HepG2 (cell line): Measurements from ENCODE around the gene NES. TPM values are rescaled to one million over a fixed set of nuclear protein-coding genes. Genes with fewer than 3 reads are reported as not detected.

Experiments used
- CREM ChIP-seq, 2 experiments: sonication (generic) in 1 of 2; formaldehyde crosslinking in 1 of 2; IDR thresholded peaks; 2 replicates each; pipeline versions ENCODE4 v1.4.0 to v1.6.1; 2016 to 2020; ENCODE audit warnings: antibody characterized with exemption in 1 of 2, mild to moderate bottlenecking in 1 of 2, missing genetic modification reagents in 1 of 2
- EEA1 ChIP-seq: sonication (generic); formaldehyde crosslinking; IDR thresholded peaks from 2 replicates; pipeline ENCODE4 v1.5.1; 2020; ENCODE audit warnings: mild to moderate bottlenecking, missing genetic modification reagents, borderline replicate concordance
- FOXA3 ChIP-seq: IDR thresholded peaks from 2 replicates; pipeline ENCODE4 v1.6.1; 2016; ENCODE audit warnings: missing genetic modification reagents, missing compliant biosample characterization
- MIER3 ChIP-seq: IDR thresholded peaks from 2 replicates; pipeline ENCODE4 v1.6.1; 2016; ENCODE audit warnings: missing compliant biosample characterization, borderline replicate concordance
- NFKB2 ChIP-seq: sonication (generic); formaldehyde crosslinking; IDR thresholded peaks from 2 replicates; pipeline ENCODE4 v1.4.0; 2020; ENCODE audit warnings: missing genetic modification reagents, borderline replicate concordance
- PITX1 ChIP-seq: sonication (generic); formaldehyde crosslinking; IDR thresholded peaks from 2 replicates; pipeline ENCODE4 v1.5.1; 2020; ENCODE audit warnings: mild to moderate bottlenecking, missing genetic modification reagents
- RARG ChIP-seq: sonication (generic); formaldehyde crosslinking; IDR thresholded peaks from 2 replicates; pipeline ENCODE4 v1.4.0; 2020; ENCODE audit warnings: low read depth, mild to moderate bottlenecking, missing genetic modification reagents
- SNAPC2 ChIP-seq: sonication (generic); formaldehyde crosslinking; IDR thresholded peaks from 2 replicates; pipeline ENCODE4 v1.8.1; 2022; ENCODE audit warnings: mild to moderate bottlenecking, missing genetic modification reagents
- WIZ ChIP-seq: sonication (generic); formaldehyde crosslinking; IDR thresholded peaks from 2 replicates; pipeline ENCODE4 v1.5.1; 2020; ENCODE audit warnings: mild to moderate bottlenecking, missing genetic modification reagents
- ZBTB7A ChIP-seq: sonication (generic); formaldehyde crosslinking; IDR thresholded peaks from 2 replicates; pipeline ENCODE4 v1.8.0; 2022; ENCODE audit warnings: mild to moderate bottlenecking, missing genetic modification reagents
- ZNF33B ChIP-seq: sonication (generic); formaldehyde crosslinking; IDR thresholded peaks from 2 replicates; pipeline ENCODE4 v1.5.1; 2020; ENCODE audit warnings: mild to moderate bottlenecking, missing genetic modification reagents
- ZNF703 ChIP-seq: sonication (generic); formaldehyde crosslinking; IDR thresholded peaks from 2 replicates; pipeline ENCODE4 v1.5.1; 2020; ENCODE audit warnings: missing genetic modification reagents, mild to moderate bottlenecking, moderate library complexity, borderline replicate concordance
- ZNF75D ChIP-seq: sonication (generic); formaldehyde crosslinking; IDR thresholded peaks from 2 replicates; pipeline ENCODE4 v1.8.1; 2023; ENCODE audit warnings: missing genetic modification reagents, mild to moderate bottlenecking, borderline replicate concordance
- polyA plus RNA-seq, 8 experiments: library from polyadenylated mRNA; depleted of rRNA in 3 of 8; stranded (reverse) in 7 of 8; unstranded in 1 of 8; fragments of >200 nt; fragmentation: Illumina TruSeq in 4 of 8; extraction: Trizol in 4 of 8; gene quantifications; 2 replicates each; pipeline versions ENCODE4 v1.2.1 to v1.2.3, GENCODE V29; 2011 to 2016; ENCODE audit warnings: low read depth in 4 of 8, missing spikeins in 1 of 8, mixed read lengths in 1 of 8; ENCODE audit not compliant: insufficient read depth in 1 of 8
- total RNA-seq, 5 experiments: library from RNA; depleted of rRNA; stranded (reverse); fragments of >200 nt; fragmentation: Illumina TruSeq; extraction: Trizol; gene quantifications; 2 replicates each; pipeline ENCODE4 v1.2.3, GENCODE V29; 2016; ENCODE audit warnings: low read depth in 1 of 5
- TF ChIP-seq, protein P1 (sequence below): sonication (generic); formaldehyde crosslinking; IDR thresholded peaks from 2 replicates; pipeline ENCODE4 v1.4.0; 2020; ENCODE audit warnings: mild to moderate bottlenecking, missing genetic modification reagents
- TF ChIP-seq, protein P2 (sequence below): IDR thresholded peaks from 2 replicates; pipeline ENCODE4 v1.6.1; 2012; ENCODE audit warnings: inconsistent platforms
- TF ChIP-seq, protein P3 (sequence below): sonication (generic); formaldehyde crosslinking; IDR thresholded peaks from 2 replicates; pipeline ENCODE4 v1.4.0; 2020; ENCODE audit warnings: missing genetic modification reagents
- TF ChIP-seq, protein P4 (sequence below): sonication (generic); formaldehyde crosslinking; IDR thresholded peaks from 2 replicates; pipeline ENCODE4 v1.4.0; 2020; ENCODE audit warnings: missing genetic modification reagents, borderline replicate concordance
- TF ChIP-seq, protein P5 (sequence below): sonication (generic); formaldehyde crosslinking; IDR thresholded peaks from 2 replicates; pipeline ENCODE4 v1.4.0; 2020; ENCODE audit warnings: missing genetic modification reagents

Gene NES
- total and polyA plus RNA-seq, 2 of the 13 experiments (the other 11 are each of a cell fraction or from before 2014, with no cell fraction given), result 1.7 to 16.6 TPM

DNA sequence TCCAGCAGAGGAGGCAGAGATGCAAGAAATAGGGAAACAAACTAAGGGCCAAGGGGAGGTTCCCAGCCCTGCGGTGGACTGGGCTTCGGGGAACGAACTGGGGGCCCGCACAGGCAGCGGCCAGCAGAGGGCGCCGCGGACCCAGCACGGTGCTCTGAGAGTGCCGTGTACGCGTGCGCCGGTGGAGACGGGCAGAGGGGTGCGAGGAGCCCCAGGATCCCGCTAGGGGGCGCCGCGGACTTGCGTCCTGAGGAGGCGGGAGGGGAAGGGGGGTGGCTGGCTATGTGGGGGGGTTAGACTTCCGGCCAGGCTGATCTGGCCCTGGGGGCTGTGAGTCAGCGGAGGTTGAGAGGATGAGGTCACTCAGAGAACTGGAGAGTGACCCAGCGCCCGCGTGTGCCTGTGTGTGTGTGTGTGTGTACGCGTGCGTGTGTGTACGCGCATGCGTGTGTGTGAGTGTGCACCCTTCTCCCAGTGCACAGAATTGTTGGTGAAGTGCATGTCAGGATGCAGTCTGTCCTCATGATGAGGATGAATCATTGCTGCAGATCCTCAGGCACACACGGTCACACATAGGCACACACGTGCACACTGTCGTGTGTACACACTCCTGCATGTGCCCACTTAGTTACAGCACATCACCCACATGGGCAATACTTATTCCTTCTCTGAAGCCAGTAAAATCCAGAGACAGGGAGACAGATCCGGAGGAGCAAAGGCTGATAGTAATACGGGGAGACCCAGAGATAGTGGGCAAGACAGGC lies 17.0 kb downstream of the NES start (continued):
- TF ChIP-seq, protein P1, sequence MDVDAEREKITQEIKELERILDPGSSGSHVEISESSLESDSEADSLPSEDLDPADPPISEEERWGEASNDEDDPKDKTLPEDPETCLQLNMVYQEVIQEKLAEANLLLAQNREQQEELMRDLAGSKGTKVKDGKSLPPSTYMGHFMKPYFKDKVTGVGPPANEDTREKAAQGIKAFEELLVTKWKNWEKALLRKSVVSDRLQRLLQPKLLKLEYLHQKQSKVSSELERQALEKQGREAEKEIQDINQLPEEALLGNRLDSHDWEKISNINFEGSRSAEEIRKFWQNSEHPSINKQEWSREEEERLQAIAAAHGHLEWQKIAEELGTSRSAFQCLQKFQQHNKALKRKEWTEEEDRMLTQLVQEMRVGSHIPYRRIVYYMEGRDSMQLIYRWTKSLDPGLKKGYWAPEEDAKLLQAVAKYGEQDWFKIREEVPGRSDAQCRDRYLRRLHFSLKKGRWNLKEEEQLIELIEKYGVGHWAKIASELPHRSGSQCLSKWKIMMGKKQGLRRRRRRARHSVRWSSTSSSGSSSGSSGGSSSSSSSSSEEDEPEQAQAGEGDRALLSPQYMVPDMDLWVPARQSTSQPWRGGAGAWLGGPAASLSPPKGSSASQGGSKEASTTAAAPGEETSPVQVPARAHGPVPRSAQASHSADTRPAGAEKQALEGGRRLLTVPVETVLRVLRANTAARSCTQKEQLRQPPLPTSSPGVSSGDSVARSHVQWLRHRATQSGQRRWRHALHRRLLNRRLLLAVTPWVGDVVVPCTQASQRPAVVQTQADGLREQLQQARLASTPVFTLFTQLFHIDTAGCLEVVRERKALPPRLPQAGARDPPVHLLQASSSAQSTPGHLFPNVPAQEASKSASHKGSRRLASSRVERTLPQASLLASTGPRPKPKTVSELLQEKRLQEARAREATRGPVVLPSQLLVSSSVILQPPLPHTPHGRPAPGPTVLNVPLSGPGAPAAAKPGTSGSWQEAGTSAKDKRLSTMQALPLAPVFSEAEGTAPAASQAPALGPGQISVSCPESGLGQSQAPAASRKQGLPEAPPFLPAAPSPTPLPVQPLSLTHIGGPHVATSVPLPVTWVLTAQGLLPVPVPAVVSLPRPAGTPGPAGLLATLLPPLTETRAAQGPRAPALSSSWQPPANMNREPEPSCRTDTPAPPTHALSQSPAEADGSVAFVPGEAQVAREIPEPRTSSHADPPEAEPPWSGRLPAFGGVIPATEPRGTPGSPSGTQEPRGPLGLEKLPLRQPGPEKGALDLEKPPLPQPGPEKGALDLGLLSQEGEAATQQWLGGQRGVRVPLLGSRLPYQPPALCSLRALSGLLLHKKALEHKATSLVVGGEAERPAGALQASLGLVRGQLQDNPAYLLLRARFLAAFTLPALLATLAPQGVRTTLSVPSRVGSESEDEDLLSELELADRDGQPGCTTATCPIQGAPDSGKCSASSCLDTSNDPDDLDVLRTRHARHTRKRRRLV (CRISPR knock-in tag), result 0 out of 2 replicates have a peak, but pooled peaks have one; percentile 24
- TF ChIP-seq NFKB2 (no peak), ZNF75D (CRISPR knock-in tag) (no peak), CREM (IDR thresholded peaks at IDR 0.05) (peak; percentile 53; the same call in 1 of the 2 replicates), CREM (CRISPR knock-in tag; IDR thresholded peaks at IDR 0.05) (no peak), FOXA3 (CRISPR knock-in tag) (peak; percentile 64), ZNF33B (CRISPR knock-in tag) (no peak), WIZ (peak; percentile 59; the same call in 1 of the 2 replicates), SNAPC2 (CRISPR knock-in tag) (no peak), MIER3 (peak; percentile 59; the same call in 1 of the 2 replicates), RARG (CRISPR knock-in tag) (no peak), PITX1 (CRISPR knock-in tag) (peak; percentile 57; the same call in 1 of the 2 replicates), ZBTB7A (peak; percentile 40; the same call in 1 of the 2 replicates), EEA1 (CRISPR knock-in tag) (no peak), ZNF703 (CRISPR knock-in tag) (no peak)
- TF ChIP-seq, protein P2, sequence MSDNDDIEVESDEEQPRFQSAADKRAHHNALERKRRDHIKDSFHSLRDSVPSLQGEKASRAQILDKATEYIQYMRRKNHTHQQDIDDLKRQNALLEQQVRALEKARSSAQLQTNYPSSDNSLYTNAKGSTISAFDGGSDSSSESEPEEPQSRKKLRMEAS, result peak; percentile 85
- TF ChIP-seq, protein P3, sequence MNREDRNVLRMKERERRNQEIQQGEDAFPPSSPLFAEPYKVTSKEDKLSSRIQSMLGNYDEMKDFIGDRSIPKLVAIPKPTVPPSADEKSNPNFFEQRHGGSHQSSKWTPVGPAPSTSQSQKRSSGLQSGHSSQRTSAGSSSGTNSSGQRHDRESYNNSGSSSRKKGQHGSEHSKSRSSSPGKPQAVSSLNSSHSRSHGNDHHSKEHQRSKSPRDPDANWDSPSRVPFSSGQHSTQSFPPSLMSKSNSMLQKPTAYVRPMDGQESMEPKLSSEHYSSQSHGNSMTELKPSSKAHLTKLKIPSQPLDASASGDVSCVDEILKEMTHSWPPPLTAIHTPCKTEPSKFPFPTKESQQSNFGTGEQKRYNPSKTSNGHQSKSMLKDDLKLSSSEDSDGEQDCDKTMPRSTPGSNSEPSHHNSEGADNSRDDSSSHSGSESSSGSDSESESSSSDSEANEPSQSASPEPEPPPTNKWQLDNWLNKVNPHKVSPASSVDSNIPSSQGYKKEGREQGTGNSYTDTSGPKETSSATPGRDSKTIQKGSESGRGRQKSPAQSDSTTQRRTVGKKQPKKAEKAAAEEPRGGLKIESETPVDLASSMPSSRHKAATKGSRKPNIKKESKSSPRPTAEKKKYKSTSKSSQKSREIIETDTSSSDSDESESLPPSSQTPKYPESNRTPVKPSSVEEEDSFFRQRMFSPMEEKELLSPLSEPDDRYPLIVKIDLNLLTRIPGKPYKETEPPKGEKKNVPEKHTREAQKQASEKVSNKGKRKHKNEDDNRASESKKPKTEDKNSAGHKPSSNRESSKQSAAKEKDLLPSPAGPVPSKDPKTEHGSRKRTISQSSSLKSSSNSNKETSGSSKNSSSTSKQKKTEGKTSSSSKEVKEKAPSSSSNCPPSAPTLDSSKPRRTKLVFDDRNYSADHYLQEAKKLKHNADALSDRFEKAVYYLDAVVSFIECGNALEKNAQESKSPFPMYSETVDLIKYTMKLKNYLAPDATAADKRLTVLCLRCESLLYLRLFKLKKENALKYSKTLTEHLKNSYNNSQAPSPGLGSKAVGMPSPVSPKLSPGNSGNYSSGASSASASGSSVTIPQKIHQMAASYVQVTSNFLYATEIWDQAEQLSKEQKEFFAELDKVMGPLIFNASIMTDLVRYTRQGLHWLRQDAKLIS, result peak; percentile 87
- TF ChIP-seq, protein P4, sequence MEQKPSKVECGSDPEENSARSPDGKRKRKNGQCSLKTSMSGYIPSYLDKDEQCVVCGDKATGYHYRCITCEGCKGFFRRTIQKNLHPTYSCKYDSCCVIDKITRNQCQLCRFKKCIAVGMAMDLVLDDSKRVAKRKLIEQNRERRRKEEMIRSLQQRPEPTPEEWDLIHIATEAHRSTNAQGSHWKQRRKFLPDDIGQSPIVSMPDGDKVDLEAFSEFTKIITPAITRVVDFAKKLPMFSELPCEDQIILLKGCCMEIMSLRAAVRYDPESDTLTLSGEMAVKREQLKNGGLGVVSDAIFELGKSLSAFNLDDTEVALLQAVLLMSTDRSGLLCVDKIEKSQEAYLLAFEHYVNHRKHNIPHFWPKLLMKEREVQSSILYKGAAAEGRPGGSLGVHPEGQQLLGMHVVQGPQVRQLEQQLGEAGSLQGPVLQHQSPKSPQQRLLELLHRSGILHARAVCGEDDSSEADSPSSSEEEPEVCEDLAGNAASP (CRISPR knock-in tag), result peak; percentile 75
- TF ChIP-seq, protein P5, sequence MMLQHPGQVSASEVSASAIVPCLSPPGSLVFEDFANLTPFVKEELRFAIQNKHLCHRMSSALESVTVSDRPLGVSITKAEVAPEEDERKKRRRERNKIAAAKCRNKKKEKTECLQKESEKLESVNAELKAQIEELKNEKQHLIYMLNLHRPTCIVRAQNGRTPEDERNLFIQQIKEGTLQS (CRISPR knock-in tag), result peak; percentile 96
